CD4-positive, alpha-beta T cell treated with Interleukin-15 for 1 hour (primary cell): ENCODE results near the gene AGAP5.
A peak's percentile ranks its signal among the peaks of the same experiment; 100 is the strongest.

Experiments used
- DNase-seq: peaks from one replicate; pipeline ENCODE4 v3.0.0-alpha.2; 2020

The AGAP5 gene

DNA sequence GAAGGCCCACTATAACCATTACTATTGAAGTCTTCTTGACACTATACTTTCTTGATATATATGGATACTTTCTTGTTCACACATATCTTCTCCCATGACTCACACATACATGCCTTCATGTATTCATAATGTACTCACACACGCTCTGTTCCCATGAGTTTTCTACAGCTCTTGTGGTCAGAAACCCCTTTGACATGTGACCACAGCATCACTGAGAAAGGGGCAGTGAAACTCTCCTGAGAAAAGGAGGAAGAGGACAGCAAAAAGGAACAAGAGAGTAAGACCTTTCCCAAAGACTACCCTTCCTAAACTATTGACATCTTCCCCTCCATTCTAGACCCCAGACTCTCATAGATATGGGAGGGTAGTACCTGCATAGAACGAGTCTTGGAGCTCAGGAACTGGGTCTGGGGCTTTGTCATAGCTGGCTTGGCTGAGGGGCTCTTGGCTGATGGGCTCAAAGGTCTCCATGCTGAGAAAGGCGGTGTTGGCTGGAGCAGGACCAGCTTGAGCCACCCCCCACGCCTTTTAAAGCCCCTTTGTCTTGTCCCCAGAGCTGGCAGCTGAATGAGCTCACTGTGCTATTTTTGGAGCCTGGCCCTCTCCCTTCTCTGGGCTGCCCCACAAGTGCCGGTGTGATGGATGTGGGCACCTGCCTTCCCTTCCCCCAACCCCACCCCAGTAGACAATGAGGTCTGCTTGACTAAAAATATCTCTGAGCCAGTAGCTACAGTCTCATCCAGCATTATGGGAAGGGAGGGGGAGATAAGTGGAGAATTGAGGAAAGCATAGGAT, 47.2 kb downstream of the AGAP5 start:
- no peak for DNase-seq

DNA sequence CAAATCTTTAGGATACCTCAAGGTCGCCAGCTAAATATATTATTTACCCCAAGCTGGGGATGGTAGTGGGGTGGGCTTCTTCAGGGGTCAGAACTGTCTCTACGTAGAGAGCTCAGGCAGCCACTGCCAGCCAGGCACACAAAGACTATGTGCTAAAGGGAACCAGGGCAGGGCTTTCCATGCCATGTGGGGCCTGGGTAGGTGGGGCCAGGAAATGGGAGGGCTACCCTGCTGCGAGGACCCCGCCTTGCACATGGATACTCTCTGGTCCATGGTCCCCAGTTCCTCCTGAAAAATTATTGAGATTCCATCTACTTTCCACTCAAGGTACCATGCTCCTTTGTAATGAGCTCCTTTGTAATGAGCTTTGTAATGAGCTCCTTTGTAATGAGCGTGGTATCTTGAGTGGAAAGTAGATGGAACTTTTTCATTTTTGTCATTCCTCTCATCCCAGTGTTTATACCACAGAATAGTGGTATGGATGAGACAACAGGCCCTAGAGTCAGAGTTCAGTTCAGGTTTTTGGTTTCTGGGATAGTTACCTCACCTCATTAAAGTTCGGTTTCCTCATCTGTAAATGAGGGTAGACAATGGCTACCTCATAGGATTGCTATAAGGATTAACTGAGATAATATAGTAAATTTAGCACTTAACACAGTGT, 47.9 kb downstream of the AGAP5 start:
- no peak for DNase-seq

DNA sequence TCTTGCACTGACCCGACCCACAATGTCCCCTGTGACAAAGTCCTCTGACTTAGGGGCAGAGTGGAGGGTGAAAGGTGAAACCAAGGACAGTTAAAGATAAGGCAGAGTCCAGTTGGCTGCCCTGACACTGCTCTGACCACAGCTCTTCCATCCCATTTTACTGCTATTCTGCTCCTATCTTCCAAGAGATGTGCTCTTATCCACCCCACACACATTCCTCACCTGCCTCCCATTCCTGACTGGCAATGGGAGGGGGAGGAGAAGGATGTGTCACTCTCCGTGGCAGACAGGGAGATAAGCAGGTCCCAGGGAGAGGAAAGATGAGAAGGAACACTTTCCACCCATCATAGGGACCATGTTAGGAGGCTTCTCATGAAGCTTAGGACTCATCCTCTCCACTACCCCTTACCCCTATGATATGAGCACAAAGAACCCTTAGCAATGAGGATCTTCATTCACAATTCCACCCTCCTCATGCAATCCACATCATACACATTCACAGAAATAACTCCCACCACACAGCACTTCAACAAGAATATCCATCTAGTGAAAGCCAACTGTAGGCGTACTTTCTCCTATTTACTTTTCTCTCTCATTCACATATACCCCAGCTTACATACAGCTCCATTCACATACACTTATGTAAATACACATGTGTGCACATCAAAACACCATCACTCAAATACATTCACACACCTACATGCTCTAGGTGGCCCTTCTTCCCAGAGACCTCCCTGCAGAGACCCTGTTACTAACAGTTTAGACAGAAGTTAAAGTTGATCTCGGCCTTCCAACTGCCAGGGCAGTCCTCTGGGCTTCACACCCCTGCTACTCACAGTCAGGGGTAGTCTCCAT, 48.7 kb downstream of the AGAP5 start:
- no peak for DNase-seq

DNA sequence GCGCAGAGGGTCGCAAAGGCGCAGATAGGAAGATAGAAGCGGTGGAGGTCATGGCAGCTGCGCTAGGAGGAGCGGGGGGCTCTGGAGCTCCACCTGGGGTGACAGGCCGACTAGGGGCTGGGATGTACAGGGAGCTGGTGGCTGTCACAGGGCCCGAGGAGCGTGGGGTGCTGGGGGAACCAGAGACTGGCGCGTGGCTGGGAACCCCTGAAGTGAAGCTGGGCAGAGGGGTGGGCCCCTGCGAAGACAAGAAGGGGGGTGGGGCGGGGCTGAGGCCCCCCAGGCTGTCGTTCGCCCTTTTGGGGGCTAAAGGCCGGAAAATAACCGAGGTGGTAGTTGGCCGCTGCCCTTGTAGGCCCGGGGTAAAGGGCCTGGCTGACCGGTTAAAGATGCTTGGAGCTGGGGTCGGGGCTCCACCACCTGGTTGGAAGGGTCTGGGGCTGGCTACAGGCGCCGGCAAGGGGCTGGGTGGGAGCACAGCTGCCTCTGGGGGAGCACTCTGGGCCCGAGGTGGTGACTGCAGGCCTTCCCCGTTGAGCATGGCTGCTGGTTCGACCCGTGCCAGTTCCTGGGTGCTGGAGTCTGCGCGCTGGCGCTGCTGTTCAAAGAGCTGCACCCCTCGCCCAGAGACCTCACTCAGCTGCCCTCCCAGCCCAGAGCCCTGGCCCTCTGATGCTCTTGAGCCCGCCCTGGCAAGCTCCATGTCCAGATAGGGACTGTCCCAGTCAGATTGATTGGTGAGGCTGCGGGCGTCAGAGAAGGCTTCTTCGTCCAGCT, 49.8 kb downstream of the AGAP5 start:
- DNase-seq: no peak

DNA sequence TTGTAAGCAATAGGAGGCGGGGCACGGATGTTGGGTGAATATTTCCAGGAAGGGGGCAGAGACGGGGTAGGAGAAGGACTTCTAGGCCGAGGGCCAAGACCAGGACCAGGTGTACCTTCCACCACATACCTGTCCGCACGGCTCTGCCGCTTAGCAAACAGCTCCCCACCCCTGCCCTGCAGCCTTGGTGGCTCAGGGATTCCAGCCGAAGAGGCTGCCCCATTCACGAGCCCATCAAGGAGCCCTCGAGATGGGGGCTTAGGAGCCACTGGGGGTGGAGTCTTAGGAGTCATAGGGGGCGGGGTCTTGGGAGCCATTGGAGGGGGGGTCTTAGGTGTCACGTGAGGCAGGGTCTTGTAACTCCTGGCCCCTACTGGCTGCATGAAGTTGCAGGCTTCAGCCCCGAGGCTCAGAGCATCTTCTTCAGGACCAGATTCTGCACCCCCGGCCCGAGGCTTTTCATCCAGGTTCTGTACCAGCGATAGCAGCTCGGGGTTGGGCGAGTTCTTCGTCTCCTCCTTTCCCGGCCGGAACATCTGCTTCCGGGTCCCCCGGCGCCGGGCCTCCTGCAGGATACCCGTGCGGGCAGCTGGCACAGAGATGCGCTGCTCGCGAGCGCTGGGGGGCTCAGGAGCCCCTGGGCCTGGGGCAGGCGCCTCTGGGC, 50.6 kb downstream of the AGAP5 start:
- DNase-seq: no peak

DNA sequence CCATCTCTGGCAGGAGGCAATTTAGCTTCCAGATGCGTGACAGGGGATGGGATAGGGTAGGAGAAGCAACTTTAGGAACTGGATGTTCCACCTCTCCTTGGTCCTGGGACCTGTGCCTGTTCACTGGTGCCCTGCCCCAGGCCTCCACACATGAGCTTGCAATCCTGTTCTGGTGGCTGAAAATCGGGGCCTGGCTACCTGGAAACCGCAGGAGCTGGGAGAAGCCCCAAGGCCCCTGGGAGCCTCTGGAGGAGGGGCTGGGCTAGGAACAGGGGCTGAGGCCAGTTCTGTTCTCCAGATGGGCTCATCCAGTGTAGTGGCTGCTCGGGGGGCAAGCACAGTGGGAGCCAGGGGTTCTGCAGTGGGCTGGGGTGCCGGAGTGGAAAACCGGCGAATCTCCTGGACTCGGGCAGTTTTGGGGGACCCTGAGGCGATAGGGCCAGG, 51.3 kb downstream of the AGAP5 start:
- DNase-seq: no peak

DNA sequence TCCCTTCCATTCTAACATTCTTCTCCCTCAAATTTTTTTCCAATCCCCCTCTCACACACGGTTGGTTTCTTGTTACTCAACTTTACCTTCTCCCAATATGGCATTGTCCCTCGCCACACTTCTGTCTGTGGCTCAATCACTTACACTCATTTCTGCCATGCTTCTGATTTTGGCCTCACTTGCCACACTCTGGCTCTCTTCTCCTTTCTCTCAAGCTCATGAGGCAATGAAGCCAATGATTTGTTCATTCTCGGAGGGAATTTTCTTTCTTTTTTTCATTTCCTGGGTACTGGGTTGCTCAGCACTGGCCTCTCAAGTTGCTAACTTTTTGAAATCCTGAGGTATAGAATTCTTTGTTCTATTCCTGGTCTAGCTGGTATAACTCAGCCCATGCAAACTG, 52.7 kb downstream of the AGAP5 start:
- DNase-seq: no peak

DNA sequence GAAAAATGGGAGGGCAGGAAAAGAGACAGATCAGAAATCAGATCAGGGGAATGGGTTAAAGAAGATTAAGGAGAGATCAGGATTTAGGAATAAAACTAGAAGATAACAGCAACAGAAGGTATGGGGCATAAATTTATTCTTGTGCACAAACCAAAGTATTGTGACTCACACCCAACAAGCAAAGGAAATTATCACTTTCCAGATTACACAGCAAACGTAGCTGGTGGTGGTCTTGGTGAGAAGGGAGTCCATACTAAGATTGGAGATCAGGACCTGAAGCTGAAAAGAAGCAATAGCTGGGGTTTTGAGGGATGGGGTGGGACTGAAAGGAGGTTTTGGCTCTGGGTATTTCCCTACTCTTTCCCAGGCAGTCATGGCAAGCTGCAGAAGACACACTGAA, 53.1 kb downstream of the AGAP5 start:
- no peak for DNase-seq

DNA sequence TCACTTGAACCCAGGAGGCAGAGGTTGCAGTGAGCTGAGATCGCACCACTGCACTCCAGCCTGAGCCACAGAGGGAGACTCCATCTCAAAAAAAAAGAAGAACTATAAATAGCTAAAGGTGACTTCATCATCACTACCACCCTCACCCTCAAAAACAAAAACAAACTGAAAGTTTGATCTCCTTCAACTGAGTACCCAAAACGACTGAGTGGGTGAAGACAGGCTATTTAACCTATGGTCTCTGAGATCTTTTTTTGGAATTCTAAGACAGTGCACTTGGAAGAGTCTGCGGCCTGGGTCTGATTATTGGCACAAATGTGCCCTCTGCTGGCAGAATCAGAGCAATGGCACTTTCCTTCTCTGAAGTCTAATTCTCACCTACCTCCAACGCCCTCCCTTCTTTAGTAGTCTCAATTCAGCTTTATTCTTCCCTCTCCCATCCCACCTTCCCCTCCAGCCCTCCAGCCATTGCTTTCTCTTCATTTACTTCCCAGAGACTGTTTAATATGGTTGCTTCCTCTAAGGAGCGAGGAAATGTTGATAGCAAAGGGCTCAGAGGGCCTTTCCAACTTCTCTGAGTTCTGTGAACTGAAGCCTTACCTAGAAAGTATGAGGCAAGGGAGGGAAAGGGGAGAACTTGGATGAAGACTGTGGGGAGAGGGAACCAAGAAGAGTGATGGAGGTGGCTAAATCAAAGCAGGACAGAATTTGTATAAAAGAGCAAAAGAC, 53.7 kb downstream of the AGAP5 start:
- DNase-seq: peak; percentile 61

DNA sequence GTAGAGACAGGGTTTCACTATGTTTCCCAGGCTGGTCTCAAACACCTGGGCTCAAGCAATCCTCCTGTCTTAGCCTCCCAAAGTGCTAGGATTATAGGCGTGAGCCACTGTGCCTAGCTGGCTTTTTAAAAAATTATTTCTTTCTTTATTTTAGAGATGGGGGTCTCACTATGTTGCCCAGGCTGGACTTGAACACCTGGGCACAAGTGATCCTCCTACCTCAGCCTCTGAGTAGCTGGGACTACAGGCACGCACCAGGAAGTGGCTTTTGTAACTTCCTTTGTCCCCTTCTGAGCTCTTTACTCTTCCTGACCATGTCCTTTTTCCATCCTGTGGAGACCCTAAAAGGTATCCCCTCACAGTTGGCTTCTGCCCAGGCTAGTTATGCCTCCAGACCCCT, 54.5 kb downstream of the AGAP5 start:
- no peak for DNase-seq

DNA sequence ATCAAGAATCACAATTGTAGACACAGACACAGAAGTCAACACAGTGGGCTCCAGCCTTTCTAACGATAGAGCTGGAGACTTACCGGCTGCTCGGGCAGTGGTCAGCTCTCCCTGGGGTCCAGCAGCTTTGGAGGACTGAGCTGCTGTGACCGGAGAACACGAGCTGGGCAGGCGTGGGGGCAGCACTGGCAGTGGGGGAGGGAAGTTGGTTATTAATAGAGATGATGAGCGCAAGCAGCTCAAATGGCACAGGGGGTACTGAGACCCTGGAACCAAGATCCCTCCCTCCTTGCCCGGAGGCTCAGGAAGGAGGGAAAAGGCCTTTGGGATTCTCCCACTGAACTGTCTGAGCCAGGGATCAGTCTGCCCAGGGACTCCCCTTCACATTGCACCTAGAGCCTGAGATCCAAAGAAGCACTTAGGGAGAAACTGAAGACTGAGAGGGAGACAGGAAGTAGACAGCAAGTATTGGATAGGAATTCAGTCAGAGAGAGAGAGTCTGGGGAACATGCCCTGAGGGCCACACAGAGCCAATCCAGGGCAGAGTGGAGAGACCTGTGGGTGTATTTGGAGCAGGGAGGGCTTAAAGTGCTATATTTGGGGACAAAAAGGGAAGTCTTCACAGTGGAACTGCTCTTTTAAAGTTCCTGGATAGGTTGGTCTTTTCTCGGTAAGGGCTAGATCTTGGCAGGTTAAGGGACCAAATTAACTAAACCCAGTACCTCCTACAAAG, 56.4 kb downstream of the AGAP5 start, which contains the start of gene MYOZ1:
Gene MYOZ1 (minus strand): TSS at position 147 of the 733 bp plus-strand sequence. CDS start 1,457 bp downstream, outside the sequence.
- DNase-seq: no peak

DNA sequence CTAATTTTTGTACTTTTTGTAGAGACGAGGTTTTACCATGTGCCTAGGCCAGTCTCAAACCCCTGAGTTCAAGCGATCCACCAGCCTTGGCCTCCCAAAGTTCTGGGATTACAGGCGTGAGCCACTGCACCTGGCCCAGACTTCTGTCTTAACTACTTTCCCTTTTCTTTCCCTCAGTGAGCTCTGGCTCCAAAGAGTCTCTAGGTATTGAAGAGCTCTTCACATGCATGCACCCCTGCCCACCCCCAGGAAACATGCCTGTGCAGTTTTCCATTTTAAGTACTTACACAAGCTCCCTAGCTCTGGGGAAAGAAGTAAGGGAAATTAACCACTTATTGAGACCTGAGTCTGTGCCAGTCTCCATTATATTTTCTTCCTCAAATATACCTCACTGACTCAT, 58.6 kb downstream of the AGAP5 start:
- no peak for DNase-seq

DNA sequence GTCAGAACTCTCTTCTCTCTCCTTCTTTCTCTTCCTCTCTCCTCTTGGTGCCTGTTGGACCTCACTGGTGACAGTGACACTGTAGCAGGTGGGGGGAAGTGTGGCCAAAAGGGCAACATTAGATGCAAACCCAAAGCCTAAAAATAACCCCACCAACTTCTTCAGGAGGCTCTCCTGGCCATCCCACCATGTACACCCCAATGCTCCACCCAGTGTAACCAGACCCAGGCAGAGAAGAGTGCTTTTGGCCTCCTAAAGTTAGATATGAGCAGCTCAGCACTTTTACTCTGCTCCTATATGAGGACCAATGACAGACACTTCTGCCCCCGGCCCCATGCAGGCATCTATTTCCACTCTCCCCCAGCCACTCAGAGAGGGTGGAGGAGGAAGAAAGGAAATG, 62.1 kb downstream of the AGAP5 start:
- no peak for DNase-seq

DNA sequence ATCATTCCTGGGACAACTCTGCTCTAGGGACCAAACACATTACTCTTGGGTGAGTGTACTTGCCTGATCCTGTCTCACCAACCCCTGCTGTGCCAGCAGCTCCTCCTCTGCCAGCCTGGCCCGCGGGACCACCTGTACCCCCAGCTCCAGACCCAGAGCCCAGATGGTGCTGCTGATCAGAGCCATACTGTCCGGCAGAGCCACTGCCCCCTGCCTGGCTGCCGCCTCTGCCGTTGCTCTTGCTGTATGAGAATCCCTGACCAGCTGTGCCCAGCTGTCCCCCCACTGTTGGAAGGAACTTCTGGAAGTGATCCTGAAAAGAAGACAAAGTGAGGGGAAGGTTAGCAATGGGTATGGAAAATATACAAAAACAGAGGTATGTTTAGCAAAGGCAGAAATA, 63.5 kb downstream of the AGAP5 start:
- DNase-seq: no peak

DNA sequence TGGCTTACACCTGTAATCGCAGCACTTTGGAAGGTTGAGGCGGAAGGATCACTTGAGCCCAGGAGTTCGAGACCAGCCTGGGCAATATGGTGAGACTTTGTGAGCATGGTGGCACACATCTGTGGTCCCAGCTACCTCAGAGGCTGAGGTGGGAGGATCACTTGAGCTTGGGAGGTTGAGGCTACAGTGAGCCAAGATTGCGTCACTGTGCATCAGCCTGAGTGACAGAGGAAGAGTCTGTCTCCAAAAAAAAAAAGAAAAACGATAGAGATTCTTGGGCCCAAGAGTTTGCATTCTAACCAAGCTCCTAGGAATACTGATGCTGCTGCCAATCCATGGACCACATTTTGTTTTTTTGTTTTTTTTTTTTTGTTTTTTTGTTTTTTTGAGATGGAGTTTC, 68.7 kb downstream of the AGAP5 start:
- no peak for DNase-seq

DNA sequence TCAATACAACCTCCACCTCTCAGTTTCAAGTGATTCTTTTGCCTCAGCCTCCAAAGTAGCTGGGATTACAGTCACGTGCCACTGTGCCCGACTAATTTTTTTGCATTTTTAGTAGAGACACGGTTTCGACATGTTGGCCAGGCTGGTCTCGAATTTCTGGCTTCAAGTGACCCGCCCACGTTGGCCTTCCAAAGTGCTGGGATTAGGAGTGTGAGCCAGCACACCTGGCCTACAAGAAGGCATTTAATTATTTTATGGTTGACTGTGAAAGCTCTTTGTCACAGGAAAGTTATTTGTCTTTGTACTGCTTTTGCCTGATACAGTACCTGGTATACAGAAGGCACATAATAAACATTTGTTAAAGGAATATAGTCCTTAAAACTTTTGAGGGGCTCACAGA, 69.5 kb downstream of the AGAP5 start:
- DNase-seq: no peak

DNA sequence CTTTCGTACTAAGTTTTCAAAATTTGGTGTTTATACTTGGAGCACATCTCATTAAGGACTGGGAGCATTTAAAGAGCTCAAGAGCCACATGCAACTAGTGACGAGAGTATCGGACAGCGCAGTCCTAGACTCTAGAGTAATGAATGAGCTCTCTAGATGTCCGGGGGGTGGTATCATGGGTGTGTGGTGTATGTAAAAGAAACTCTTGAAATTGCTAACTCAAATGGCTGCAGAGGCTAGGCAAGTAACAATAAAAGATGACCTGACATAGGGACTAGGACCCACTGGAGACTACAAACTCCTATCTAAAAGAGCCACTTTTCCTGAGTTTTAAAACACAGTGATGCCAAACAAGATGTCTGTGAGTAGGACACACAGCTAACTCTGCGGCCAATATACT, 70.6 kb downstream of the AGAP5 start:
- no peak for DNase-seq

DNA sequence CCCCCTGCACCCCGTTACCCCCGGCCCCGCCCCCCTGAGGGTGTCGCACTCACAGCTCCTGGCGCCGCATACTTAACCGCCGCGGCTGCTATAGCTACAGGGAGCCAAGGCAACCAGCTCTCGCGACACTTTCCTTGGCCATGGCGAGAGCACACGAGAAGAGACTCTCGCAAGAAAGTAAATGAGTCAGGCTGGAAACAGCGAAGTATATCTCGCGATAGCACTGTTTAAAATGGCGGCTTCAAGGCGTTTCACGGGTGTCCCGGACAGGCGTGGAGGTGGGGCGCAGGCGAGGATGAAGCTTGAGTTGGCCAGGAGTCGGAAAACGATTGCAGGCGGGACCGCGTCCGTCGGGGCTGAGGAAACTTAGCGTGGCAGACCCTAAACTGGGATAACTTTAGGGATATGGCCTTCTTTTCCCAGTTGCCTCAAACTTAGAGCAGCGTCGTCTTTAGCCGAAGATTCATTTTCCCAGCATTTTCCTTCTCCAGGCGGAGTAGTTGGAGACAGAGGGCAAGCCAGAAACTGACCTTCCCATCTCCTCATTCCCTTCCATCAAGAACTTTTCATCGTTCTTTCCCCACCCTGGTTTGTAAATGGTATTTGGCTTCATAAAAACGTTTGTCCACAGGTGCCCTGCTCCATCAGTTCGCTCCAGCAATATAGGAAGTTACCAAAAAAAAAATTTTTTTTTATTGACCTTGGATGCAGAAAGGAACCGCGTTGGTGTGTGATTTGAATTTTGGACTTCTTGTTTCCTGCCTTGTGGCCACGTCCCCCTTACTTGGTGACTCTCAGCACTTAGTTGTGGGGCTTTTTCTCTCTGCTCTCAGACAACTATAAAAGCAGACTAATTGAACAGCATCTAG, 71.8 kb downstream of the AGAP5 start:
- DNase-seq: peak; percentile 96

DNA sequence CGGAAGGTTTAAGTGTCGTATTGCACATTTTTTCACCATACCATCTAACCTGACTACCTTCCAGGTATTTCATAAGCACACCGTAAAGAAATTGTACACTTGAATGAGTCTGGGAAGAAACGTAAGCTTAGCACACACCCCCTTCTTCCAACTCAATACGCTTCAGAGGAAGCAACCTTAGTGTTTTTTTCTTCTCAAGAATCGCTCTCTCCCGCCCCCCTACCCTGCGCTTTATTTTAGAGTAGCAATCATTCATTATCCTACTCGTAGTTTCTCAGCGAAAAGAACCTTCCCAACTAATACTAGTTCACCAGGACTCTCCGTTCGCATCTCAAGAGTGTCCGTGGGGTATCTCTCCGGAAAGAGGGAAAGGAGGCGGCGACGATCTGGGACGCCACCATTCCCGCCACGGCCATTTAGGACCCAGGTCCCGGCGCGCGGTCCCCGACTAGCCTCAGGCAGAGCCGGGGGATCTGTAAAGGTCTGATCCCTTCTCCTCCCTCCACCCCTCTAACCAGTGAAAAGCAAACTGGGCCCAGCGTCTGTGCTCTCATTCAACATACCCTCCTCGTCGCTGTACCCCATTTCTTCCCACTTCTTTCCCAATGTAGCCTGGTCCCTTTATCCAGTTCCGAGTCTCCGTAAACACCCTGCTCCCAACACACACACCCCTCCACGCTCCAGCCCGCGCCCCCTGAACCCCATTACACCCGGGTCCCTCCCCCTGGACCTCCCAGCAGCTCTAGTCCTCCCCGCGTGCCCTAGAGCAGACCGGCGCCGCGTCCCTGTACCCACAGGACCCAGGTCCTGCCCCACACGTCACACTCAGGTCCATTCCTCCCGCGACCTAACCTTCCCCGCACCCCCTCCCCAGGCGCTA, 72.7 kb downstream of the AGAP5 start:
- no peak for DNase-seq
